GM18907 (cell line): ENCODE data around the gene PHF2.
A peak's percentile ranks its signal among the peaks of the same experiment; 100 is the strongest.

Source experiments
- ATAC-seq: cut with Tn5 transposase; IDR thresholded peaks from one replicate; pipeline ENCODE4 v1.9.1; 2021; ENCODE audit warnings: mild to moderate bottlenecking, moderate library complexity; ENCODE audit not compliant: unreplicated experiment

The PHF2 gene

GRCh38 chr9:93576258-93577077 lies at the start of gene PHF2:
PHF2 (plus strand) TSS chr9:93576584; CDS start chr9:93576774, 190 bp downstream.
- ATAC-seq: peak; percentile 43

DNA sequence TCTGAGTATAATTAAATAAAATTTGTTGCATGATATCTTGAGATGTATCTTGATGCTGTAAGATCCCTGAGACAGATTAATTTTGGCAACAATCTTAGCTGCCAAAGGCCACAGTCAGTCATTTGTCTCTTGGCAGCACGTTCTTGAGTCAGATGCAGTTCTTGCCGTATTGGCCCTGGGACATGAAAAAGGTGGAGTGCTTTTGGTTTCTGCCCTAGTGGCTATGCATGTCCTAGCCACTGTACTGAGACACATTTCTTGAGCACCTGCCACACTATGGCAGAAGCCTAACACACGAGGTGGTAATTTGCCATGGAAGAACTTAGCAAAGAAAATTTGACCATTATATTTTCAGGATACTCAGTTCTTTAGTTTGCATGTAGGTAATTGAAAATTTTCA lies 45.0 kb upstream of the PHF2 start:
- ATAC-seq: no peak

- no peak for ATAC-seq
Measured at GRCh38 chr9:93532141-93532540, 44.2 kb upstream of the PHF2 start.

DNA sequence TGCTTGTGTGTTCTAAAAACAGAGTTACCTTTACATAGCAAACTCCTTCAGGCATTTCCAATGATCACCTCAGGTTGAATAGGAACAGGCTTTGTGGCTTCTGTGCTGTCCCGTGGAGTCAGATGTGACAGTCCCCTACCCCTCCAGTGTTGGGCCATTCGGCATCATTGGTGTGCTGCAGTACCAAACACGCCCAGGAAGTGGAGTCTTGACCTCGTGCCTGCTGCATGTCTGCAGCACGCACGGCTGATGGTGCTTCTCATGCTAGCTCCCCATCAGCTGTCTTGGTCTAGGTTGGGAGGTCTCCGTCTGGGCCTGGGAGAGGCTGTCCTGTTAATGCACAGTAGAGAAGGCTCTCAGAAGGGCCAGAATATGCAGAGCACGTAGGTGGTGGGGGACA lies 42.5 kb upstream of the PHF2 start:
- ATAC-seq: no peak

DNA sequence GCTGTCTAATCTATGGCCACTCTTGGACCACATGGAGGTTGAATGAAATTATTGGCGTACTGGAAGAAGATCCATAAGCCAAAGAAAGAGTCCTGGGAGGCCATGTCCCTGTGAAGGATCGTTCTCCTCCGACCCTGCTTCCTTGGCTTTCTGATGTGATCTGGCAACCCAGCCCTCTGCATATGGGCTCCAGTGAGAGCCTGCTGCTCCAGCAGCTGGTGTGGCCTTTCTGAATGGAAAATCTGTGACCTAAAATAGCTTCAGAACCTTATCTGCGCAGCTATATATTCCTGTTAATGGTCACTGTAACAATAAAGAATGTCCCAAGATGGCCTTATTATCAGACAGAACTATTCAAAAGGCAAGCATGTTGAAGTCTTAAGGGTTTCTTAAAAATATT lies 40.2 kb upstream of the PHF2 start:
- no peak for ATAC-seq

DNA sequence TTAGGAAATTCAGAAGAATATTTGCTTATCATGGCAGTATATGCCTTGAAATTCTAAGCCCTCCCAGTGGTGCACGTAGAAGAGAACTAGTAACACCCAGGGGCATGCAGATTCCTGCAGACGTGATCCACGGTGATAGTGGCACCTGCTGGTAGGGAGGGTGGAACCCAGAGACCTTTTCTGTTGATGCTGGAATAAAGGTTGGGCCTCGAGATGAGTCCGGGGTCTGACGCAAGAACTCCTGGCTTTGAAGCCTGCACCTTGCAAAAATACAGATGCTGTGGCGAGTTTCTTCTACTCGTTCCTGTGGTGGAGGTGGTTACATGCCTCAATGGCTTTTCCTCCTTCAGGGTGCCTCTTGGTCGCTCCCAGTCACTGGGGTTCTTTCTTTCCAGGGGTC lies 39.5 kb upstream of the PHF2 start:
- ATAC-seq: no peak

DNA sequence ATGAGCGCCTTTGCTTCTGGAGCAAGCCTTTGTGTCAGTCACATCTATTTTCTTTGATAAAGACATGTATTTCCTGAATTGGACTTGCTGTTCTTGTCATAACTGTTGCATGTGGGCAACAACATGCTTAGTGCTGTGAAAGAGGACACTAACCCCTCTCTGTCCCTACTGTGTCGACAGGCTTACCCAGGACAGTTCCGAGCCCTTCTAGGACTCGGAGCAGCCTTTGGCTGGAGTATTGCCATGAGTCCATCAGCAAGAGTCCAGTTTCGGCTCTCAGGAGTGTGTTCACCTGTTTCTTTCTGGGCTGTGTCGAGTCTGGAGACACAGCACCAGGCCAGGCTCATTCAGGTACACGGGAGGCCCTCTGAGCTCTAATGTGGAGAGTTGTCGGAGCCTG lies 36.1 kb upstream of the PHF2 start:
- ATAC-seq: no peak

GRCh38 chr9:93541005-93541404 lies 35.4 kb upstream of the PHF2 start:
- ATAC-seq: no peak

GRCh38 chr9:93541581-93542349 lies 34.6 kb upstream of the PHF2 start:
- no peak for ATAC-seq

DNA sequence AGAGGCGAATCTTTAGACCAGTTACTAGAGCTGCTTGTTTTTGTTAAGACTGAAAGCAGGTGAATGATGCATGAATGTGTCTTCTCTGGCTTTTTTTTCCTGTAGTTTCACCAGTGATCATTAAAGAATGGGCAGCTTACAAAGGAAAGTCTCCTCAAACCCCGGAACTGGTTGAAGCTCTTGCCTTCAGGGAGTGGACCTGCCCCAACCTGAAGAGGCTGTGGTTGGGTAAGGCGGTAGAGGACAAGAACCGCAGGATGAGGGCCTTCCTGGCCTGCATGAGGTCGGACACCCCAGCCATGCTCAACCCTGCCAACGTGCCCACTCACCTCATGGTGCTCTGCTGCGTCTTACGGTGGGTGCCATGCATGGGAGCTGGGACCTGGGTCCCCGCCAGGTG lies 33.3 kb upstream of the PHF2 start:
- no peak for ATAC-seq

- ATAC-seq: no peak
Measured at GRCh38 chr9:93546356-93546755, 30.0 kb upstream of the PHF2 start.

DNA sequence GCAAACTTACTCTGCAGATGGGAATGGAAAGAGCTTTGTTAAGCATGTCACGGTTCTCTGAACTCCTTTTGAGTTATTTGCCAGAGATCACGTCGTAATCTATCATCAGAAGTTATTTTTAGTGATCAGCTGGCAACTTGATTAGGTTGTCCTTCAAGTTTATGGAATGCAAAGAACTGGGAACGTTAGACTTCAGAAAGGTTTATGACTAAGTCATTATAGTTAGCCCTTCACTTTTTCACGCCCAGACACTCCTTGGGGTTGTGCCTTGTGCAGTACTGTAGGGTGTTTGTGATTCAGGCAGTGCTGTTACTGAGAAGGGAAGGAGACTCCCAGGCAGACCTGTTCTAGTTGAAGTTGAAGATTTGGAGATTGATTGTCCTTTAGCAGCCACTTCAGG lies 26.8 kb upstream of the PHF2 start:
- no peak for ATAC-seq

DNA sequence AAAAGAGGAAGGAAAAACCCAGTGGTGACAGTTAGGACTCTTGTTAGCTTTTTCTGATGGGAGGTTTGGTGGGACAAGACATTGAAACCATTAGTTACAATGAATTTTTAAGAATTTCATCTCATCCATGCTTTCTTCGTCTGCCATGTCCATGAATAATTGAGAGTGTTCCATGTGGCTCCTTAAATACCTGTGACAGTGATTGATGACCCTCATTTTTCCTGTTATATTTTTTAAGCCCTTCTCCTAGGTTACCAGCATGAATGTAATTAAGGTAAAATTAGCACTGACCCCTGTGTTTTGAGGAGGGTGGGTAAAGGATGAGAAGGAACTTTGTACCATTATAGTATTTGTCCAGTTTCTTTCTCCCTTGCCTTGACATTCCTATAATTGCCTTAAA lies 23.5 kb upstream of the PHF2 start:
- no peak for ATAC-seq

GRCh38 chr9:93555370-93555769 lies 21.0 kb upstream of the PHF2 start:
- ATAC-seq: no peak

DNA sequence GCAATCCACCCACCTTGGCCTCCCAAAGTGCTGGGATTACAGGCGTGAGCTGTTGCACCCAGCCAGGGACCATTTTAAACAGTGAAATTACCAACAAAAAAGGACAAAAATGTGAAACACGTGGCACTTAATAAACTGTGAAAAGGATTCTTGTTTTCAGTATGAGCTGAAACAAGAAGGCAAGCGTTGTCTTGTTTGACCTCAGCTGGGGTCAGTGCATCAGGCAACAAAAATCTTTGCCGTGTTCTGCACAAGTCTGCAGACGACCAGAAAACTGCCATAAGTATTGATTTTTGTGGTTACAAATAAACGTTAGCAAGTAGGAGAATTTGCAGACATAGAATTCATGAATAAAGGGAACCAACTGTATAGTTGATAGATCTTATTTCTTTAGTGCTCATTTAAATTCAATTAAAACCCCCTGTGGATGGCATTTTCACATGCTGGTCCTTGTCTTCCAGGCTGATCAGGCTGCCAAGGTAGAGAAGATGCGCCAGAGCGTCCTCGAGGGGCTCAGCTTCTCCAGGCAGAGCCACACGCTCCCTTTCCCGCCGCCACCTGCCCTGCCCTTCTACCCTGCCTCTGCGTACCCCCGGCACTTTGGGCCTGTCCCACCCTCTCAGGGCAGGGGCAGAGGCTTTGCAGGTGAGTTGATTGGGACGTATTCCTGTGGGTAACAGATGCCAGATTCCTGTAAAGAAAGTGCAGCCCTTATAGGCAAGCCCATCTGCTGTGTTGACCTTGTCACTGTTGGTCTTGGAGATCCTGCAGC lies 18.8 kb upstream of the PHF2 start:
- ATAC-seq: no peak

DNA sequence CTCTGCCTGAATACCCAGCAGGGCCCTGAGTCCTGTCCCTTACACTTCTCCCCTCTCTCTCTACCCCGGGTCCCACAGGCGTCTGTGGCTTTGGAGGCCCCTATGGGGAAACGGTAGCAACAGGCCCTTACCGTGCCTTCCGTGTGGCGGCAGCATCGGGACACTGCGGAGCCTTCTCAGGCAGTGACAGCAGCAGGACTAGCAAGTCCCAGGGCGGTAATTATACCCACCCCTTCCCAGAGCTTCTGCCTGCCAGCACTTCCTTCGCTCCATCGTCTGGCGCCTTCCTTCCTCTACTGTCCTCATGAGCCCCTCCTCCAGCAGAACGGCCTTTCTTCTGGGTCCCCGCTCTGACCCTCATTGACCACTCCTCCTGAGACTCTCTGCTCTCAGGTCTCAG lies 17.9 kb upstream of the PHF2 start:
- no peak for ATAC-seq

DNA sequence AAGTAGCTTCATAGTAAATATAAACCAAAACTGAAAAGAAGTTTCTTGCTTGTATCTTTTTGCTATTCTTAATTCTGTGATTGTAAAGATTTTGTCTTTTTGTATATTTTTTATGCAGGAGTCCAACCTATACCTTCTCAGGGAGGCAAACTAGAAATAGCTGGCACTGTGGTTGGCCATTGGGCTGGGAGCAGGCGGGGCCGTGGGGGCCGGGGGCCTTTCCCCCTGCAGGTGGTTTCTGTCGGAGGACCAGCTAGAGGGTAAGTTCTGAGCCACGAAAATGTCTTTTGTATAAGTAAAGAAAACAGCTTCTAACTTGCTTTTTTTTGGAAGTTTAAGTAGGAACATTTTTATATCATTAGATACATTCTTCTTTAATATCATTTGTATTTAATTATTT lies 15.4 kb upstream of the PHF2 start:
- ATAC-seq: no peak

GRCh38 chr9:93562157-93562556 lies 14.2 kb upstream of the PHF2 start:
- ATAC-seq: no peak

DNA sequence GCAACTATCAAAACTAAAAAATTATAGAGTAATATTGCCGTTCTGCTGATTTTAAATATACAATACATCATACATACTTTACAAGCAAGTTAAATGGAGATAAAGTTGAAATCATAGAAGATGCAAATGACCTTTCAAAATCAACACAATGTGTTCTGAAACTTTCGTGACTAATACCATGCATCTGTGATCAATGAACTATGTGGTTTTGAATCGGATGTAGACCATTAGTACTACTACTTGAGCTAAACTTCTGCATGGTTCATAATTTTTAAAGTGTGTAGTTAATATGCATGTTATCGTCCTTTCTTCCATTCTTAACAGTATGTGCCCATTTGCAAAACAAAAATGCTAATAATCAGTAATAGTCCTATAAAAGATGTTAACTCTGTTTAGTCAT lies 11.3 kb upstream of the PHF2 start:
- ATAC-seq: no peak

DNA sequence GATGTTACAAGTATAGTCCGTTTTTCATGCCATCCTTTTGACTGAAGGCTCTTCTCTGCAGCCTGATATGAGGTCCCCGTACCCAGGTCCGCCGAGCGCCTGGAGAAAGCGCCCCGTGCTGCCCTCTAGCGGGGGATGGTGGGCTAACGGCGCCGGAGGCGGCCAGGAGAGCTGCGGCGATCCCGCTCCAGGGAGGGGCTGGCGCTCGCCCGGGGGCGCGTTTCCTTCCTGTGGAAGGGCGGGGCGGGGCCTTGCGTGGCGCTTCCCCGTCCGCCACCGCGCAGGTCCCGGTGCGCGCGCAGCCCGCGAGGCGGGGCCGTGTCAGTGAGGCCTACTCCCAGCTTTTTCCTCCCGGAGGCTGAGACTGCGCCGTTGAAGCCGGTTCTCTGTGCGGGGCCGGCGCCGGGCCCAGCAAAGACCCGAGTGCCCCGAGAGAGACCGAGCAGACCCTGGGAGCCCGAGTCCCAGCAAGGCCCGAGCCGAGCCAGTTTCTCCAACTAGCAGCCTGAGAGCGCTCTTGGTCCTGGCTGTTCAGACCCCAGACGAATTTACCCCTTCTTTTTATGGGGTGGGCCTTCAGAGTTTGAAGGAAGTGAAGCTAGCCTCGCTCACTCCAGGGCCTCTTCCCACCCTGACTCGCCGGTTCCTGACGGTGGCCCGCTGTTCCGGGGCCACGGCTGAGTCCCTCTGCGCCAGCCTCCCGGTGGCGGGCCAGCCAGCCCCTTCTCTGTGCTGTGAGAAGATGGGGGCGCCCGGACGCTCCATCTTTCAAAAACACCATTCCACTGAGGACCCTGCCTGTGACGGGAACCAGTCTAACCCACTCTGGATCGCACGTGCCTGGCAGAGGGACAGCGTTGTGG lies 9.7 kb upstream of the PHF2 start:
- ATAC-seq: peak; percentile 87
